HG03469 (cell line): Measurements from ENCODE around the gene SLC12A3.

ENCODE experiments used
- ATAC-seq: cut with Tn5 transposase; IDR thresholded peaks from one replicate; pipeline ENCODE4 v1.9.1; 2021; ENCODE audit warnings: mild to moderate bottlenecking, moderate library complexity, moderate number of reproducible peaks; ENCODE audit not compliant: unreplicated experiment

The SLC12A3 gene

GRCh38 chr16:56864960-56865359 lies at the start of gene SLC12A3:
Gene SLC12A3, plus strand, starts transcription at chr16:56865207. Its CDS starts 29 bp downstream, at chr16:56865236.
- ATAC-seq = no peak

- no peak for ATAC-seq
Observed at GRCh38 chr16:56815721-56816120, 49.3 kb upstream of the SLC12A3 start.

- ATAC-seq = no peak
Observed at GRCh38 chr16:56817056-56817455, 48.0 kb upstream of the SLC12A3 start.

GRCh38 chr16:56817938-56818337 lies 47.1 kb upstream of the SLC12A3 start:
- no peak for ATAC-seq

- ATAC-seq = no peak
Observed at GRCh38 chr16:56823081-56823733, 41.8 kb upstream of the SLC12A3 start.

- no peak for ATAC-seq
Observed at GRCh38 chr16:56824331-56824730, 40.7 kb upstream of the SLC12A3 start.

- ATAC-seq = no peak
Observed at GRCh38 chr16:56824804-56825203, 40.2 kb upstream of the SLC12A3 start.

GRCh38 chr16:56825826-56826225 lies 39.2 kb upstream of the SLC12A3 start:
- no peak for ATAC-seq

- no peak for ATAC-seq
Observed at GRCh38 chr16:56828647-56829046, 36.4 kb upstream of the SLC12A3 start.

- no peak for ATAC-seq
Observed at GRCh38 chr16:56830669-56831068, 34.3 kb upstream of the SLC12A3 start.

- no peak for ATAC-seq
Observed at GRCh38 chr16:56832768-56833167, 32.2 kb upstream of the SLC12A3 start.

GRCh38 chr16:56833243-56833970 lies 31.6 kb upstream of the SLC12A3 start:
- ATAC-seq = no peak

- no peak for ATAC-seq
Observed at GRCh38 chr16:56835320-56835719, 29.7 kb upstream of the SLC12A3 start.

GRCh38 chr16:56836410-56837230 lies 28.4 kb upstream of the SLC12A3 start:
- no peak for ATAC-seq

GRCh38 chr16:56838622-56839337 lies 26.2 kb upstream of the SLC12A3 start:
- ATAC-seq = no peak

- ATAC-seq = no peak
Observed at GRCh38 chr16:56841233-56841632, 23.8 kb upstream of the SLC12A3 start.

GRCh38 chr16:56841659-56842058 lies 23.3 kb upstream of the SLC12A3 start:
- no peak for ATAC-seq

GRCh38 chr16:56842133-56842532 lies 22.9 kb upstream of the SLC12A3 start:
- no peak for ATAC-seq

GRCh38 chr16:56844056-56844455 lies 21.0 kb upstream of the SLC12A3 start:
- ATAC-seq = no peak

GRCh38 chr16:56847173-56847910 lies 17.7 kb upstream of the SLC12A3 start:
- ATAC-seq = no peak
